HG03064 (cell line): Measurements from ENCODE around the gene CHGA.

Experiments
- ATAC-seq: cut with Tn5 transposase; IDR thresholded peaks from one replicate; pipeline ENCODE4 v1.9.1; 2021; ENCODE audit warnings: low read depth; ENCODE audit not compliant: unreplicated experiment

CHGA gene

DNA sequence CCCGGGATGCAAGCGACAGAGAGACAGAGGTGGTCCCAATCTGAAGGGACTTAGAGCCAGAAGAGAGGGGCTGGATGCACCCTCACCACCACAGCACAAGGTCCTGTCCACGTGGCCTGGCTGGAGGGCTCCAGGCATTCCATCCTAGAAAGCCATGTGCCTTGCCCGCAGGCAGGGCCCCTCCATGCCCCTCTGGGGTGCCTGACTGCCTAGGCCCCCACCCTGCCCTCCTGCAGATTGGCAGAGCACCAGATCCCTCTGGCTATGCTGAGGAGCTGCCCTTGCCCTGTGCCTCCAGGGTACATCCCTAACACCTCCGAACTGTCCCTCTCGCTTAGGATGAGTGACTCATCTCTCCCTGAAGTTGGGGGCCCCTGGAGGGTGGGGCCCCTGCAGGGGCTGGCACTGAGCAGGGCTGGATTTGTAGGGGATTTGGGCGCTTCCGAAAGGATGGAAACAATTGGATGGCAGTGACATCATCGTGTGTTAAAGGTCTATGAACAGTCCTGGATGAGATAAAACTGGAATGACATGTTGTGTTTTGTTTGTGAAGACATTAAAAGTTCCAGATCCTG is 50.9 kb downstream of the CHGA start:
- ATAC-seq, result no peak

GRCh38 chr14:92974541-92975345 is 51.8 kb downstream of the CHGA start:
- no peak for ATAC-seq

GRCh38 chr14:92976268-92976667 is 53.3 kb downstream of the CHGA start:
- no peak for ATAC-seq

DNA sequence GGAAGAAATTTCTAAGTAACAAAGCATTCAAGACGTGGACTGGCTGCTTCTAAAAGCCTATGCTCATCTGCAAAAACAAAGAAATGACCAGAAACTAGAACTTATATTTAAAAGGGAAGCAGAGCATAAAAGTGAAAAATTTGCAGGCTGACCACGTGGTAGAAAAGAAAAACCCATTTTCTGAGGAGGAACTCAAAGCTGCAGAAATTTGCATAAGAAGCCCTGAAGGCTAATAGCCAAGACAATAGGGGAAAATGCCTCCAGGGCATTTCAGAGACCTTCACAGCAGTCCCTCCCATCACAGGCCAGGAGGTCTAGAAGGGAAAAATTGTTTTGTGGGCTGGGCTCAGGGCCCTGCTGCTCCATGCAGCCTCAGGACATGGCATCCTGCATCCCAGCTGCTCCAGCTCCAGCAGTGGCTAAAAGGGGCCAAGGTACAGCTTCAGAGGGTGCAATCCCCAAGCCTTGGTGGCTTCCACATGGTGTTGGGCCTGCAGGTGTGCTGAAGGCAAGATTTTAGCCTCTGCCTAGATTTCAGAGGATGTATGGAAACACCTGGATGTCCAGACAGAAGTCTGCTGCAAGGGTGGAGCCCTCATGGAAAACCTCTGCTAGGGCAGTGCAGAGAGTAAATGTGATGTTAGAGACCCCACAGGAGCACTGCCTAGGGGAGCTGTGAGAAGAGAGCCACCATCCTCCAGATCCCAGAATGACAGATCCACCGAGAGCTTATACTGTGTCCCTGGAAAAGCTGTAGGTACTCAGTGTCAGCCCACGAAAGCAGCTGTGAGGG is 55.5 kb downstream of the CHGA start:
- no peak for ATAC-seq

DNA sequence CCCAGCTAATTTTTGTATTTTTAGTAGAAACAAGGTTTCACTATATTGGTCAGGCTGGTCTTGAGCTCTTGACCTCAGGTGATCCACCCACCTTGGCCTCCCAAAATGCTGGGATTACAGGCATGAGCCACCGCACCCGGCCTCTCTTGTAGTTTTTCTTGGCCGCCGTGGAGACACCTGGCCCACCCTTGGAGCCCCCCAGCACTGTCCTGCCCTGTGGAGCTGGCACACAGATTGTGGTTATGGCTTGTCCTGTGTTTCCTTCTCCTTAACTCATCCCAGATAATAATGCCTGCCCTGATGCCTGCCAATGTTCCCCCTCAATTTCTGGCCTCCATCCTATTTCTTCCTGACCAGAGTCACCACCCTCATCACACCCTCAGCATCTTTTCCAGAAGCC is 57.9 kb downstream of the CHGA start:
- no peak for ATAC-seq

GRCh38 chr14:92981726-92982125 is 58.8 kb downstream of the CHGA start:
- ATAC-seq, result no peak

DNA sequence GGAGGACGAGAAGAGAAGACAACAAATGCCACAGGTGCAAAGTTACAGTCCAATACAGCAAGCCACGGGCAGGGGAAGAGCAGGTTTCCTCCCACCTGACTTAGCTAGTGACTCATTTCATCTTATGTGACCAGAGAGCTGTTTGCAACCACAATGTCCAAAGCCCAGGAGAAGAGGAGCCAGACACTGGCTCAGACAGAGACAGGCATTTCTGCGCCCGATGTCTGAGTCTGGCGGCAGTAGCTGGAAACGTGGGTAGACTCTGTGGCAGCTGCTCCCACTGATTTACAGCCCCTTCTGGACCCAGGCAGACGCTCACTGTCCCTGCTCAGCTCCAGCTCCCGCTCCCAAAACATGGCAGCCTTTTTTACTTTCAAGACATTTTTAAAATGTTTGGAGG is 60.0 kb downstream of the CHGA start:
- ATAC-seq, result no peak

- ATAC-seq, result no peak
These were observed 61.3 kb downstream of the CHGA start for GRCh38 chr14:92984082-92984788.
